ENCODE data around the gene ID4. TPM values are rescaled to one million over a fixed set of nuclear protein-coding genes. Genes with fewer than 3 reads are reported as not detected.
A peak's percentile ranks its signal among the peaks of the same experiment; 100 is the strongest.

ID4 gene, protein sequence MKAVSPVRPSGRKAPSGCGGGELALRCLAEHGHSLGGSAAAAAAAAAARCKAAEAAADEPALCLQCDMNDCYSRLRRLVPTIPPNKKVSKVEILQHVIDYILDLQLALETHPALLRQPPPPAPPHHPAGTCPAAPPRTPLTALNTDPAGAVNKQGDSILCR
- 92.5 TPM for polyA plus RNA-seq (2013, experiment 1 of 2; ENCODE audit: insufficient read length)
- 100 TPM for polyA plus RNA-seq (2013, experiment 2 of 2; ENCODE audit: insufficient read length)

GRCh38 chr6:19836799-19837510, at the start of gene ID4:
Gene ID4 (plus strand): TSS chr6:19837370. CDS start chr6:19837755, 385 bp downstream.
- peak; percentile 99 for DNase-seq

- DNase-seq: no peak
Observed at GRCh38 chr6:19788686-19789085, 48.5 kb upstream of the ID4 start.

DNA sequence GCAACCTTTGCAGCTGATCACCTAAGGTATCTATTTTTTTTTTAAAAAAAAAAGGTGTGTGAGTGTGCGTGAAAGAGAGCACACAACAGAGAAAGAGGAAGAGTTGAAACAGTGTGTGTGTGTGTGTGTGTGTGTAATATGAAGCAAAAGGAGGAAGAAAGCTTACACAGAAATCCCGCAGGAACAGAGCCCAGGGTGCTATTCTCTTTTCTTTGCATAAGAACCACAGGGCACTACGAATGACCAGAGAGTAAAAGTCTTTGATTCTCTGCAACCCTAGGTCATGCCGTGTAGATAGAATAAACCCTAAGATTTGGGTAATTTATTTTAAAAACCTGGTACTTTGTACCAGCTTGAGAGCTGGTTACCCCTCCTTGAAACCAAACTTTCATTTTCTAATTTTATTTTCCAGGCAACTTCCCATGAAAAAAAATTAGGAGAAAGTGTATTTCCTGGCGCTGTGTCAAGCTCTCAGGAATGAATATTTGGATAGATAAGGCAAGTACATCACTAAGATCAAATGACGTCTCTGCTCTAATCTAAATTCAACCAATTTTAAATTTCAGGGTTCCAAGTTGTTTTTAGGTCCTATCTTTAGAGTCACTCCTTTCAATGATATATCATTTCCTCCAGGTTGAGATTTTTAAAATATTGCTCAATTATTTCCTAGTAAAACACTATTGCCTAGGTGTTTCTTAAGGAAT, 47.9 kb upstream of the ID4 start:
- DNase-seq: no peak

GRCh38 chr6:19791267-19791666, 45.9 kb upstream of the ID4 start:
- no peak for DNase-seq

DNA sequence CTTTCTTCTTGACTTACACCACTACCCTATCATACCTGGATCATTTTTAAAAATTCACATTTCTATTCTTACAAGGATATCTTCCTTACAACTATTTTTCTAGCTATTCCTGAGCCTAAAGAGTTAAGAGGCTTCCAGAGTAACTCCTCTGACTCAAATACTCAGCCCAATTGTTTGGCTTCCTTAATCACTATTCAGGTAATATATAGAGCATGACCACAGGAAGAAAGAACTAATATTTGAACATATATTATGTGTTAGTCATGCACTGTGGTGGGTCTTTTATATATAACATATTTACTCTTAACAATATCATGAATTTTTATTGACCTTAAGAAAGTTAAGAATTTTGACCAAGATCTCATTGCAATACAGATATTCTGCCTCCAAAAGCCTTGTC, 42.0 kb upstream of the ID4 start:
- DNase-seq: peak; percentile 34

- no peak for DNase-seq
Observed at GRCh38 chr6:19796452-19796851, 40.7 kb upstream of the ID4 start.

DNA sequence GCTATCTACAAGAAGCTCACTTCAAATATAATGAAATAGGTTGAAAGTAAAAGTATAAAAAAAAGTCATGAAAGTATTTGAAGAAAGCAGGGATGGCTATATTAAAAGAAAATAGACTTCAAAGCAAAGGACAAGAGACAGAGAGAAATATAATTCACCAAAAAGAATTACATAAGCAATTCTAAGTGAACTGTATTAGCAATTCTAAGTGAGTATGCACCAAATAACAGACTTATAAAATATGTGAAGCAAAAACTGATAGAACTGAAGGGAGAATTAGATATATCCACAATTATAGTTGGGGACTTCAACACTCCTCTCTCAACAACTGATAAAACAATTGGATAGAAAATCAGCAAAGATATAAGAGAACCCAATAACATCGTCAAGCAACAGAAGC, 38.8 kb upstream of the ID4 start:
- DNase-seq: no peak

DNA sequence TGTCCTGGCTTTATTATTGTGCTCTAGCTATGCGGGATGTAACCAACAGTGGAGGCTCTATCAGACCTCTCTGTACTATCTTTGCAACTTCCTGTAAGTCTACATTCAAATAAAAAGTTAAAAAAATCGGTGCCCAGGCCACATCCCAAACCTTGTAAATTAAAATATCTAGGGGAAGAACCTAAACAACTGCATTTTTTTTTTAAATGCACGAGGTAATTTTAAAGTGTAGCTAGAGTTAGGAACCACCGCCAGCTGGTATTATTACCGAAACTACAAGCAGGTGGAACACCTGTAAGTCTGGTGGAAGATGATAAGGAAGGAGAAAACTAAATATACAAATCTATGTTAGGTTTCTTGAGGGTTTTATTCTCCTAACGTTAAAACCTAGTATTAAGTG, 34.5 kb upstream of the ID4 start:
- no peak for DNase-seq

DNA sequence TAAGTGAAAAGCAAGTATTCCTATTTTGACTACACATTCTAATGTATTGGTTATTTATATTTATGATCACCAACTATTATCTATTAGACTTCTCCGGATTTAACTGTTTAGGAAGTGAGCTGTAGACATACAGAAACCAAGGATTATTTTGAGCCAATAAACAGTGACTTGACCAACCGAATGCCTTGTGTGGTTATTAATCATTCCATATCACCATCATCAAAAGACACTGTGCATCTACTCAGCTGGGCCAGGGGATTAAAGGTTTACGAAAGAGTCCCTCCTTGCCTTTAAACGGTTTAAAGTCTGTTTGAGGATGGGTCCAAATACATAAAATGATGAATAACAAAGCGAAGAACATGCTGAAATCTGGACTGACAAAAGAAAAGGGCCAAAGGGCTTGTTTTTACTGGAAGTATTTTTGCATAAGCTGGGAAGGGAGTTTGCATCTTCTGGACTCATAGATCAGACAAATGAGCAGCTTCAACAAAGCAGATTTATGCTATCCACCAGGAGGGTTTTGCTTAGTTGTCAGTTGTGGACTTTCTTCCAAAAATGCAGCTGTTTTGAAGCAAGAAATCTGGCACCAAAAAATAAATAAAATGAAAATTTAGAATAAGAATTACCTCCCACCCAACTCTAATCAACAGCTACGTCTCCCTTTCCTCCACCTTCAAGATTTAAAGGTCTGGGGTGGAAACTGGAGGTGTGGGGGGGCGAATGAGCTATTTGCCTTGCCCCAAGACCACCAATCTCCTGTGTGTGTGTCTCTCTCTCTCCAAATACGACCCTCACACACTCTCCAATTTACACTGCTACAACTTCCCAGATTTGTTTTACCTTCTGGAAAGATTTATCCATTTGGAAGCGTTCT, 33.6 kb upstream of the ID4 start:
- DNase-seq: no peak

DNA sequence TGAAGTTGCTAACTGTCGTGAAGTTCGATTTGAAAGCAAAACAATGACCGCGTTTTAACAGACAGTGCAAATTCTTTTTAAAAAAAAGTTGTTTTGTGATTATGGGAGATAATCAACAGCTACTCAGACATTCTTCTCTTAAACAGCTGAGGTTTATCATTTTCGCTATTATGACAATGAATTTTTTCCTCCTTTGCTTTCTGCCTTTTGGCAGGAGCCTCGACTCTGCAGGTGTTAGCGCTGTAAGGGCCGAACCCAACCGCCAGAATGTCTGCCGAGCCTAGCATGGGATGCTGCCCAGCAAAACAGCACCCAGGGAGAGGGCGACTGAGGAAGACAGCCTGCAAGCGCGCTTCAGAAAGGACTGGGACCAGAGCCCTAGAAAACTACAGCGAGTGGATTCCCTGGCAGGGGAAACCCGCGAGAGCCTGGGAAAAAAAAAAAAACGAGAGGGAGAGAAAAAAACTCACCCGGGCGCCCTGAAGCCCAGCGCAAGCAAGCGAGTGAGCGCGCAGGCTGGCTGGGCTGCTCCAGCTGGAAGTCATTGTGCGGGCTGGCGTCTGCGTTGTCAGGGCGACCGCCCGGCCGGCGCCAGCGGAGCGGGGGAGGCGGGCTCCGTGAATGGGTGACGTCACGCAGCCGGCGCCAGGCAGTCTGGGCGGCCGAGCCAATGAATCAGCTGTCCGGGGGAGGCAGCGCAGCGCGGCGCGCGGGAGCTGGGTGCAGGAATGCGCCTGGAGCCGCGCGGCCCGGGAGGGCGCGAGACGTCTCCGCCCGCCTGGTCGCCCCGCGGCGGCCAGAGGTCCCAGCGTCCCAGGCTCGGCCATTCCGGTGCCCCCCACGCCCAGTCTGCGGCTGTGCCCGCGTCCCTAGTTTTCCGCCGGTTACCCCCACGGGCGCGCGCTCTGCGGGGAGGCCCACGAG, 32.7 kb upstream of the ID4 start:
- peak; percentile 98 for DNase-seq

DNA sequence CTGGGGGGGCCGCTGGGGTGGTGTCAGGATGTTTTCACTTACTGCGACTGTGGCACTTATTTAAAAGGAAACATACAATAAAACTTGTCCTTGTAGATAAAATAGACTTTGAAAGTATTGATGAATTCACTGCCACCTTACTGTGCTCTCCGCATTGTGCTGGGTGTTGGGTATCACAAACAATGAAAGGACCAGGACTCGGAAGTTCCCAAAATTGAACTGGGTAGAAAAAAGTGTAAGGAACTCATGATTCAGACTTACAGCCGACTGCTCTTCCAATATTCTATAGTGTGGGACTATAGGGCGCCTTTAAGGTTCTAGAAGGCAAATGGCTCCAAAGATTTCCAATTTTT, 32.1 kb upstream of the ID4 start:
- DNase-seq: peak; percentile 60

DNA sequence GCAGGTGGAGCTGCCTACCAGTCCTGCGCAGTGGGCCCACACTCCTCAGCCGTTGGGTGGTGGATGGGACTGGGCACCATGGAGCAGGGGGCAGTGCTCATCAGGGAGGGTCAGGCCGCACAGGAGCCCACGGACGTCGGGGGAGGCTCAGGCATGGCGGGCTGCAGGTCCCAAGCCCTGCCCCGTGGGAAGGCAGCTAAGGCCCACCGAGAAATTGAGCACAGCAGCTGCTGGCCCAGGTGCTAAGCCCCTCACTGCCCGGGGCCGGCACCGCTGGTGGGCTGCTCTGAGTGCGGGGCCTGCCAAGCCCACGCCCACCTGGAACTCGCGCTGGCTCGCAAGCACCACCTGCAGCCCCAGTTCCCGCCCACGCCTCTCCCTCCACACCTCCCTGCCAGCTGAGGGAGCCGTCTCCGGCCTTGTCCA, 30.2 kb upstream of the ID4 start:
- no peak for DNase-seq

GRCh38 chr6:19811397-19812079, 25.6 kb upstream of the ID4 start:
- no peak for DNase-seq

DNA sequence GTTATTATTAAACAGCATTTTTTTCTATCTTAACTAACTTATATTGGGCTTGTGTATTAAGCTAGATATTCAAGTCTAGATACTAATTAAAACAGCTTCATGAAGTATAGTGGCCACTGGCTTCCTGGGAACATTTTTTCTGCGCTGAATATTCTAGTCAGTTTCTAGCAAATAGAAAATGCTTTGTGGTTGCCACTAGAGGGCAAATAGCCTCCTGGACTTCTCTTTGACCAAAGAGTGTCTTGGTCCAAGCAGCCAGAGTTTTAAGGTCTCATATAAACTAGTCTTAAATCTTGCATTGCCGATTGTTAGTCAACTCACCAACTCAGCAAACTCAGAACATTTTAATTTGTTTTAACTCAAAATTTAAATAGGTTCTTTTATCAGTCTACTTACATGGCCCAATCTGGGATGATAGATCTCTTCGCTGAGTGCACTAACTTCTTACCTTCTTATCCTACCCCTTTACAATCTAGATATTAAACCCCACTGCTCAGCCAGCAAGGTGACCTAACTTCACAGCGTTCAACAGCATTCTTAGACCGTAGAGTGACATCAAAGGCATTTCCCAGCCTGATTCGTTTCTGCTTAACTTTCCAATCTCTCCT, 24.6 kb upstream of the ID4 start:
- DNase-seq: peak; percentile 54

GRCh38 chr6:19818805-19819204, 18.4 kb upstream of the ID4 start:
- no peak for DNase-seq

DNA sequence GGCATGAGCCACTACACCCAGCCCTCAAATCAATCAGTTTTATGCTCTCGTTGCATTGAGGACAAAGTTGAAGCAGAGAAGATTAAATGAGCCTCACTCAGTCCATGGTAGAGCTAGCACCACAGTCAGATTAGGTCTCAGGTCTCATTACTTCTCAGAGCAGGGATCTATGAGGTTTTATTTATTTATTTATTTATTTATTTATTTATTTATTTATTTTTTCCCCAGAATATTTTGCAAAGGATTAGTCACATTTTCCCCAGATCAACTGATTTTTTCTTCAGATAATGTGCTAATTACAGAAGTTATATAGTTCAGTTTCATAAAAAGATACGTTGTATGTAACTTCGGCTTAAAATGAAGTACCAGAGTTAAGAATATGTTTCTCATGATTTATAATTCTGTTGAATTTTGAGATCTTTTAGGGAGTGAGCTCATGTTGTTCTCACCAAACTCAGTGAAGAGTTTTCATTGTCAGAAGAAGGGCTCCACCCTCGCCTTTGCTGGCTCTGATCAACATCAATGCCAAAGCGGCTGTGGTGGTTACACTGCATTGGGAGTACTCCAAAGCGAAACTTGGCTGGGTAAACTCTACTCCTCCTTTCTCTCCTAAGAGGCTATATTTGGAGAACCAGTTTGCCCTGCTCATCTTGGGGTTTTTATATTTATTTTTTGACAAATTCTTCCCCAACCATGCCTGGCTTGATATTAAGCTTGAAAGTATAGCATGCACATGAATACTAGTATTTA, 12.9 kb upstream of the ID4 start:
- no peak for DNase-seq

DNA sequence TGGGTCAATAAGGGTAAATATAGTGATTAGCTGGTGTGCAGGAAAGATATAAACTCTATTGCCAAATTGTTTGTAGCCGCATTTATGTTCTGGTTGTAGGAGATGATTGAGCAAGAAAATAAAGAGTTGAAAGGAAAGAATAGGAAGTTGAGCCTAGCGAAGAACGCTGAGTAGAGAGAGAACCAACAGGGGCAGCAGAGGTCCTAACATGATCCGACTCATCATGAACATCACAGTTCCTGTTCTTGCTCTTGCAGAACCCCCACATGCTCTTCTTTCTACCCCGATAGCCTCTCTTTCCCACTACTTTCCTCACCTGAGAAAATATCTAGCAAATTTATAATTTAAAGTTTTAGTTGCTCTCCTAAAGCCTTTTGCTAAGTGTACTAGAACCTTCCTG, 9.9 kb upstream of the ID4 start:
- no peak for DNase-seq

DNA sequence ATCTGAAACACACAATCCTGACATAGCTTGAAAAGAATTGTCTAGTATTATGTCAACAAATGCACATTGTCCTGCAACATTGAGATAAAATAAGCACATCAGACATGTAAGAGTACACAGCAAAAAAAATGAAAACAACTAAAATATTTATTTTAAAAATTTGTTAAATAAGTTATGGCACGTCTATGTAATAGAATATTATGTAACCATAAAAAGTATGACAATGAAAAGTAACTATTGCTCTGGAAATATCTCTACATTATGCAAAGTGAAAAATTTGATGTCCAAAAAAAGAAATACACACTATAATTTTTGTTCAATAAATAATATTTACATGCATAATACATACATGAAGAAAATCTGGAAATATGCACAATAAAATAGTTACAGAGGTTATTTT, 9.3 kb upstream of the ID4 start:
- no peak for DNase-seq

DNA sequence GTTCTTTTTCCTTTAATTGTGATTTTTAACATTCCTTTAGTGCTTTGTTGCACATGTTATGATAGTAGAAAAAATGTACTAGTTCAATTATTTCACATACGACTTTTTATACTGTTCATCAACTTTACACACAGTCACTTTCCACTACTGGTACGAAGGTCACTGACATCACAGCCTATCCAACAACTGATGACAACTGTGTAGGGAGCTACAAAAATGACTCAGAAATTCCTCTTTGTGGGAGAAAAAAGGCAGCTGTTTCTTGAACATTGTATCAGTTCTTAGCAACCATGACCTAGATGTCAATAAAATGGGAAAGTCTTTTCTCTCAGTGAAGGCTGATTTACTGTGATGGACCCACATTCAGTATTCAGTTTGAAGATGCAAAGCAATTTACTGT, 7.0 kb upstream of the ID4 start:
- peak; percentile 76 for DNase-seq

DNA sequence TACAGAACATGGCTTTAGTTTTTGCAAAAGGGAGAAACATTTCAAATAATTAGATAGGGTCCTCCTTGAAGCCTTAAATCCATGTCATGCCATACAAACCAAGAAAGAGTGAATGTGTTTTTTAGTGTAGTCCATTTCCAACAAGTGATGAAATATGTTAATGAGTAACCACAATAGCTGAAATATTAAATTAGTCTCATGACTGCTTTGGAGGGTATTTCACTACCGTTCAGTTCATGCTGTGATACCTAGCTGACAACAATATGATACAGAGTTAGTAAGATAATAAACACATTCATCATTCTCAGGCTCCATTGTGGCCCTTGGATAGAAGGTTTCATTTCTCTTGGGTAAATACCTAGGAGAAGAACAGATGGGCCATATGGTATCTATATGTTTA, 5.8 kb upstream of the ID4 start:
- DNase-seq: no peak

All from fibroblast of skin of scalp (primary cell).